Stimulated activated CD8-positive, alpha-beta memory T cell treated with anti-CD3 and anti-CD28 coated beads, Interleukin-4, amount 100 ng/mL, for 1 hour (primary cell): ENCODE measurements around the gene MAGI2.

Source experiments
- DNase-seq, 2 donors: peaks; one replicate each; pipeline ENCODE4 v3.0.0-alpha.2; 2020; ENCODE audit warnings: low read depth in 2 of 2, low spot score in 1 of 2

MAGI2 gene

GRCh38 chr7:78679112-78679876, 774.2 kb downstream of the MAGI2 start:
- no peak for DNase-seq

- DNase-seq: no peak
Observed at GRCh38 chr7:78677391-78677790, 776.1 kb downstream of the MAGI2 start.

- DNase-seq: no peak
Observed at GRCh38 chr7:78675511-78675910, 778.0 kb downstream of the MAGI2 start.

GRCh38 chr7:78673272-78673671, 780.2 kb downstream of the MAGI2 start:
- DNase-seq: no peak

- no peak for DNase-seq
Observed at GRCh38 chr7:78662939-78663338, 790.5 kb downstream of the MAGI2 start.

- DNase-seq: no peak
Observed at GRCh38 chr7:78649976-78650375, 803.5 kb downstream of the MAGI2 start.

GRCh38 chr7:78649236-78649635, 804.2 kb downstream of the MAGI2 start:
- DNase-seq: no peak

- DNase-seq: no peak
Observed at GRCh38 chr7:78642751-78643150, 810.7 kb downstream of the MAGI2 start.

GRCh38 chr7:78638364-78638763, 815.1 kb downstream of the MAGI2 start:
- DNase-seq: no peak

GRCh38 chr7:78636727-78637126, 816.7 kb downstream of the MAGI2 start:
- DNase-seq: no peak

- no peak for DNase-seq
Observed at GRCh38 chr7:78635026-78635793, 818.3 kb downstream of the MAGI2 start.

- DNase-seq: no peak
Observed at GRCh38 chr7:78634093-78634492, 819.4 kb downstream of the MAGI2 start.

GRCh38 chr7:78620920-78621319, 832.5 kb downstream of the MAGI2 start:
- DNase-seq: no peak

GRCh38 chr7:78616539-78616938, 836.9 kb downstream of the MAGI2 start:
- no peak for DNase-seq

GRCh38 chr7:78609281-78609680, 844.2 kb downstream of the MAGI2 start:
- DNase-seq: no peak

- DNase-seq: no peak
Observed at GRCh38 chr7:78607099-78607498, 846.4 kb downstream of the MAGI2 start.

- DNase-seq: no peak
Observed at GRCh38 chr7:78605119-78605518, 848.3 kb downstream of the MAGI2 start.

- DNase-seq: no peak
Observed at GRCh38 chr7:78601728-78602127, 851.7 kb downstream of the MAGI2 start.

GRCh38 chr7:78594156-78594555, 859.3 kb downstream of the MAGI2 start:
- DNase-seq: no peak

GRCh38 chr7:78588393-78588792, 865.1 kb downstream of the MAGI2 start:
- DNase-seq: no peak

- no peak for DNase-seq
Observed at GRCh38 chr7:78587443-78588044, 865.9 kb downstream of the MAGI2 start.

- no peak for DNase-seq
Observed at GRCh38 chr7:78585980-78586379, 867.5 kb downstream of the MAGI2 start.
